ENCODE data around the gene LGALS3BP.
"Not testable (repeated sequence)": the region's sequence is repeated elsewhere in the genome, so short reads cannot be mapped to it uniquely, and the experiment has no call there.

LGALS3BP gene

DNA sequence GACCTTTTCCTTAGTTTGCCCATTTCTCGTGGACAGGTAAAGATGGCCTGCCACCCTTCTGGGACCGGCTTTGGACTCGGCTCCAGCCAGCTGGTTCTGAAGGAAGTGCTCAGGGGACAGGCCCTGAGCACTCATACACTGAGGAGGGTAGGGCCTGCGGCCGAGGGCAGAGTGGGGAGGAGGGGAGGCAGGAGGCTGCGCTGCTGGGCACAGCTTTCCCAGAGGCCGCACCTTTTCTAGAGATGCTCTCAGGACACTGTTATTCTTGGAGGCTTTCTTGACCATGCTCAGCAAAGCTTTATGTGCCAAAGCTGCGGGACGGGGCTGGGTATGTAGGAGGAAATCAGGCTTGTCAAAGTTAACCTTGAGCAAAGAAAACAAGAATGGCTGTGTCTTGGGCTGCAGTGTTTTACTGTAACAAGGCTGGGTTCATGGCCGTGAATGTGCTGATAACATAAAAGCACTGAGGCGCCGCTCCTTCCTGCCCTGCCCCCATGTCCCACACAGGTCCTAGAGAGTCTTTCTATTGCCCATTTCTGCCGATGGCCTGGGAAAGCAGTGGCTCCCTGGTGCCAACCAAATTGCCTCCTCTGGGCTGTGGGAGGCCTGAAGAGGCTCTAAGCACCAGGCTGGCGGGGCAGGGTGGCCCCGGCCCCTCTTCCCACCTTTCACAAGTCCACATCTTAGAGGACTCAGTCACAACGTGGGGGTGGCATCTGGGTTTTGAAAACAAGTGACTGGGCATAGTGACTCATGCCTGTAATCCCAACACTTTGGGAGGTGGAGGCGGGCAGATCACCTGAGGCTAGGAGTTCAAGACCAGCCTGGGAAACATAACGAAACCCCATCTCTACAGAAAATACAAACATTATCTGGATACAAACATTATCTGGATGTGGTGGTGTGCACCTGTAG lies 32.2 kb downstream of the LGALS3BP start:
- no peak for TF ChIP-seq GATA1 (IDR thresholded peaks at IDR 0.05; ENCODE audit: low read depth, low read length)
- TF ChIP-seq POLR2A (IDR thresholded peaks at IDR 0.05; ENCODE audit: low read length), result no peak

GRCh38 chr17:78946631-78947030 lies 33.1 kb downstream of the LGALS3BP start:
- no peak for DNase-seq
- TF ChIP-seq POLR2A (IDR thresholded peaks at IDR 0.05; ENCODE audit: low read length) (no peak), GATA1 (IDR thresholded peaks at IDR 0.05; ENCODE audit: low read depth, low read length) (no peak)

More for the DNA sequence above, 32.2 kb downstream of the LGALS3BP start:
- DNase-seq, result no peak

GRCh38 chr17:78946131-78946530 lies 33.6 kb downstream of the LGALS3BP start:
- TF ChIP-seq POLR2A (IDR thresholded peaks at IDR 0.05; ENCODE audit: low read length) (no peak), GATA1 (IDR thresholded peaks at IDR 0.05; ENCODE audit: low read depth, low read length) (no peak)
- DNase-seq, result no peak

DNA sequence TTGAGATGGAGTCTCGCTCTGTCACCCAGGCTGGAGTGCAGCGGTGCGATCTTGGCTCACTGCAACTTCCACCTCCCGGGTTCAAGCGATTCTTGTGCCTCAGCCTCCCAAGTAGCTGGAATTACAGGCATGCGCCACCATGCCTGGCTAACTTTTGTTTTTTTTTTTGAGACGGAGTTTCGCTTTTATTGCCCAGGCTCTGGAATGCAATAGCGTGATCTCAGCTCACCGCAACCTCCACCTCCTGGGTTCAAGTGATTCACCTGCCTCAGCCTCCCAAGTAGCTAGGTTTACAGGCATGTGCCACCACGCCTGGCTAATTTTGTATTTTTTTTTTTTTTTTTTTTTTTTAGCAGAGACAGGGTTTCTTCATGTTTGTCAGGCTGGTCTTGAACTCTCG lies 34.3 kb downstream of the LGALS3BP start:
- not testable (repeated sequence) for DNase-seq

DNA sequence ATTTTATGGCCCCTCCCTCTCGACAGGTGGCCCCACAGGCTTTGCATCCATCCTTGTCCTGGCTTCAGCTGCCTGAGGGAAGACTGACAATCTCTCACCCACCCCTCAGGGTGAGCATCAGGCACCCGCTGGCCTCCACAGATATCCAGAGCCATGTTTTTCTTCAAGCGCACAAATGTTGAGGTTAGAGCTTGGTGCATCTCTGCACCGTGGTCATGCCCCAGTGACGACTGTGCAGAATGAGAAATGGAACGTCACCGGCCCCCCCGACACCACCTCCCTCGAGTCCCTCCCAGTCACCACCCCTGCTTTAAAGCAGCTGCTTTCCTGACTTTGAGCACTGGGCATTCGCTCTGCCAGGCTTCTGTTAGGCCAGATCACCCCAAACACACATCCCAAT lies 34.8 kb downstream of the LGALS3BP start:
- DNase-seq, result no peak

GRCh38 chr17:78944026-78944425 lies 35.7 kb downstream of the LGALS3BP start:
- TF ChIP-seq POLR2A (IDR thresholded peaks at IDR 0.05; ENCODE audit: low read length), result no peak
- no peak for TF ChIP-seq GATA1 (IDR thresholded peaks at IDR 0.05; ENCODE audit: low read depth, low read length)
- DNase-seq, result no peak

More for the DNA sequence above, 34.8 kb downstream of the LGALS3BP start:
- no peak for TF ChIP-seq GATA1 (IDR thresholded peaks at IDR 0.05; ENCODE audit: low read depth, low read length)
- TF ChIP-seq POLR2A (IDR thresholded peaks at IDR 0.05; ENCODE audit: low read length), result no peak

GRCh38 chr17:78940708-78941107 lies 39.0 kb downstream of the LGALS3BP start:
- TF ChIP-seq POLR2A (IDR thresholded peaks at IDR 0.05; ENCODE audit: low read length) (no peak), GATA1 (IDR thresholded peaks at IDR 0.05; ENCODE audit: low read depth, low read length) (no peak)
- DNase-seq, result no peak

DNA sequence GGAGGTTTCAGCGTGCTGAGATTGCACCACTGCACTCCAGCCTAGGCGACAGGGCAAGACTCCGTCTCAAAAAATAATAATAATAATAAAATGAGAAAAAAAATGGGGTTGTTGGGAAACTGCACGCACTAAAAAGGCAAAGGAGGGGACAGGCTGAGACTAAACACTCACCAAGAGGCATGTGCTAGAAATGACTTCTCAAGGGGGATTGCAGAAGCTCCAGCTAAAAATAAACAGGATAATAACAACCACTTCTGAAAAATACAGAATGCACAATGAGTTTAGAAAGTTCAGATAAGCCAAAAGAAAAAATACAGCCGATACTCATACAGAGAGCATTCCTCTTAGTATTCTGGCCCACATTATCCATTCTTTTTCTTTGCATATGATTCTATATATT lies 39.5 kb downstream of the LGALS3BP start:
- TF ChIP-seq POLR2A (IDR thresholded peaks at IDR 0.05; ENCODE audit: low read length), result no peak
- no peak for TF ChIP-seq GATA1 (IDR thresholded peaks at IDR 0.05; ENCODE audit: low read depth, low read length)
- DNase-seq, result no peak

DNA sequence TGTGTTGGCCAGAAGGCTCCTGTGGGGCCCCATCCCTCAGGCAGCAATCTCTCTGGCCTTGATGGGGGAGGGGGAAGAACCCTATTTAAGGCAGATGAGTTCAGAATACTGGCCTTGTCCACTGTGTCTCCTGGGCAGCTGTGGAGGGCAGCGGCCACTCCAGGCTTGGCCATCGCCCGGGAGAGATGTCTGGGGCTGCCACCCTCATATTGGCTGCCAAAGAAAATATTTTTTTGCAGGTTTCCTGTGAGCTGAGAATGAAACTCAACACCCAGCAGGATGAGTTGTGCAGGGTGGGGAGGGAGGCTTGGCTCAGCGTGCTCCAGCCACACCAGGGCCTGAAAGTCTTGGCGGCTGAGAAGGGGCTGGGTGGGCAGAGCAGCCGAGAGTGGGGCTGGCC lies 40.1 kb downstream of the LGALS3BP start:
- TF ChIP-seq POLR2A (IDR thresholded peaks at IDR 0.05; ENCODE audit: low read length), result no peak
- TF ChIP-seq GATA1 (IDR thresholded peaks at IDR 0.05; ENCODE audit: low read depth, low read length), result no peak
- DNase-seq, result no peak

DNA sequence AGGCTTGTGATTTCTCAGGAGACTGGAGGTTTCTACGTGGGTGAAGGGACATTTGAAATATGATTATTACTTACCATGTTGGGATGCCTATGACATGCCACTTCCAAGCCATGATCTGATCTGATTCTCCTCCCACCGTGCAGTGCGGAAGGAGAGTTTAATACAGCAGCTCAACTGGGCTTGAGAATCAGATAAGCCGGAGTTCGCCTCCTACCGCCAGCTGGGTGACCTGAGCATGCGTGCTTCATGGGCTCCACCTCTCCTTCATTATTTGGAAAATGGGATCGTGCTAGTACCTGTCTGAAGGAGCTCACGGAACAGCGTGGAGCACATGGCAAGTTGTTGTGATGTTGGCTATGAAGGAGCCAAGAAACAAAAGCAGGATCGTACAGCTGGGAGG lies 42.2 kb downstream of the LGALS3BP start:
- no peak for DNase-seq
- TF ChIP-seq POLR2A (IDR thresholded peaks at IDR 0.05; ENCODE audit: low read length) (no peak), GATA1 (IDR thresholded peaks at IDR 0.05; ENCODE audit: low read depth, low read length) (no peak)

DNA sequence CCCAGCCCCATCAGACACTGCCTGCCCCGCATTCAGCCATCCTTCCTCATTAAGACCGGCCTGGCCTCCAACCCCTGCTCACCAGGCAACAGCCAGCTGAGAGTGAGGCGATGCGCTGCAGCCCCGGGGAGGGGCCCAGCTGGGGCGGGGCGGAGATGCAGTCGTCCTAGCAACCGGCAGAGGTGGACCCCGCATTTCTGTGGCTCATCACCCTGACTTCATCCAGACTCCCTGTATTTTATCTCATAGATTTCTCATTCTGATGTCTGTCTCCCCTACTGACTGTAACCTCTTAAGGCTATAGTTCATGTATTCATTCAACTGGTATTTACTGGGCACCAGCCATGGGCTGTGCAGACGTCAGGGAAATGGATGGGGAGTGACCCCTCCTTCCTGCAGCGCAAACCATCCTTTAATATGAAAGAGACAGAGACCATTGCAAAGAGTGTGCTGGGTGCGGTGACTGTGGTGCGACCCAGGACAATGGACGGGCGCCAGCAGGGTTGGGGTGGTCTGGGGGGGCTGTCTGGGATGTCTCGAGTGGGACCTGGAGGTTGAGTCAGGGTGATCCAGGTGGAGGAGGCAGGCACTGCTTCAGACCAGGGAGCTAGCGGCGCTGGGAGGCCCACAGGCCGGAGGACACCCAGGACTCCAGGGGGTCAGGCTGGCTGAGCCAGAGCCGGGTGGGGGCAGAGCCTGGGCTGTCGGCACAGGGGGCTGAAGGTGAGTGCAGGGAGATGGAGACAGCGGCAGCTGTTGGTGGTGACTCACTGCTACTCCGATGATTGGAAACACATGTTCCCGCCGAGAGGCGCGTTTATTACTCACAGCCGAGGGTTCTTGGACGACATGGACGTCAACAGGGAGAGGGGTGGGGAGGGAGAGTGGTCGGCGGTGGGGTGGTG lies 44.1 kb downstream of the LGALS3BP start:
- DNase-seq, result no peak
- no peak for TF ChIP-seq POLR2A (IDR thresholded peaks at IDR 0.05; ENCODE audit: low read length)

GRCh38 chr17:78934681-78935418 lies 44.9 kb downstream of the LGALS3BP start:
- no peak for DNase-seq
- TF ChIP-seq GATA1 (IDR thresholded peaks at IDR 0.05; ENCODE audit: low read depth, low read length) (no peak), POLR2A (IDR thresholded peaks at IDR 0.05; ENCODE audit: low read length) (no peak)

DNA sequence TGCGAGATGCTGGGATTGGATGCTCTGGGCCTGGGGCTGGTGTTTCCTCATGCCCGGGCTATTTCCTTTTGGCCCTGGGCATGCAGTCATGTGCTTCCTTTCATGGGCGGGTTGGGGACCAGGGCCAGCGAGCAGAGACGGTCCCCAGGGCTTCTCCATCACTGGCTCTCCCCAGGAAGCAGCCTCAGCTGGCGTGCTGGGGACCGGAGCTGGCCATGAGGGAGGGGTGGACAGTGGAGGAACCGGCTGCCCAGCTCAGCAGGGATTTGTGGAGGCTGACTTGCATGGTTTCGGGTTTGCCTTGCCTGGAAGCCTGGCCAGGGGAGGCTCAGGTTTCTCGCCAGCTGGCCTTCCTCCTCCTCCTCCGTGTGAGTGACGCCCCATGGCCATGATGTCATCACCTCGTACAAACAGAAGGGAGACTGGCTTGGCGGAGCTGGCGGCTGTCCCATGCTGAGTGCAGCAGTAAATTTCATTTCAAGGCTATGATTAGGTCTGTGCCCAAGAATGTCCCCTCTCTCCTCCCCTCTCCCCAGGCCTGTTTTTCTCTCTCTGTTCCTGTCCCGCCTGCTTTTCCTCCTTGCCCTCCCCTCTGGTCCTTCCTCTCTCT lies 45.7 kb downstream of the LGALS3BP start:
- TF ChIP-seq GATA1 (IDR thresholded peaks at IDR 0.05; ENCODE audit: low read depth, low read length), result no peak
- TF ChIP-seq POLR2A (IDR thresholded peaks at IDR 0.05; ENCODE audit: low read length), result no peak
- peak in 1 of 2 experiments; percentile 18 for DNase-seq

Data from erythroblast (primary cell).